Activated naive CD8-positive, alpha-beta T cell treated with anti-CD3 and anti-CD28 coated beads for 36 hours (primary cell): ENCODE measurements around the gene ZNF407. TPM values are rescaled to one million over a fixed set of nuclear protein-coding genes. Genes with fewer than 3 reads are reported as not detected.

Experiments
- DNase-seq: peaks from one replicate; pipeline ENCODE4 v3.0.0; 2021
- H3K27ac Mint-ChIP-seq: one replicate; pipeline ENCODE4 v1.8.0; 2022; ENCODE audit warnings: mild to moderate bottlenecking, moderate library complexity, mixed read lengths
- H3K27me3 Mint-ChIP-seq: one replicate; pipeline ENCODE4 v1.8.0; 2022; ENCODE audit warnings: mild to moderate bottlenecking, mixed read lengths
- H3K36me3 Mint-ChIP-seq: one replicate; pipeline ENCODE4 v1.8.0; 2021; ENCODE audit warnings: mild to moderate bottlenecking, mixed read lengths
- H3K4me1 Mint-ChIP-seq: one replicate; pipeline ENCODE4 v1.8.0; 2021; ENCODE audit warnings: mixed read lengths
- H3K4me3 Mint-ChIP-seq: one replicate; pipeline ENCODE4 v1.8.0; 2022; ENCODE audit warnings: mild to moderate bottlenecking, moderate library complexity, mixed read lengths
- H3K9me3 Mint-ChIP-seq: one replicate; pipeline ENCODE4 v1.8.0; 2022; ENCODE audit warnings: mixed read lengths
- total RNA-seq, 2 experiments: library from RNA; stranded (reverse); gene quantifications; one replicate each; pipeline ENCODE4 v1.2.3, GENCODE V29; 2021

Gene ZNF407
- total RNA-seq, 2 experiments from 2014 or later, result 9.6 to 10.3 TPM

- H3K9me3 Mint-ChIP-seq, result no peaks in the 10 kb centered on the region
- H3K27ac Mint-ChIP-seq, result no peak overlapping the region
- H3K4me1 Mint-ChIP-seq, result peaks cover 6% of the 10 kb centered on the region
- H3K27me3 Mint-ChIP-seq, result no peaks in the 10 kb centered on the region
- DNase-seq, result no peak
- no peaks in the 10 kb centered on the region for H3K36me3 Mint-ChIP-seq
- no peak overlapping the region for H3K4me3 Mint-ChIP-seq
These were observed 96.8 kb downstream of the ZNF407 start for GRCh38 chr18:74694436-74694835.

GRCh38 chr18:74695170-74695569 lies 97.5 kb downstream of the ZNF407 start:
- Mint-ChIP-seq H3K27me3 (no peaks in the 10 kb centered on the region), H3K36me3 (no peaks in the 10 kb centered on the region), H3K9me3 (no peaks in the 10 kb centered on the region)

GRCh38 chr18:74698881-74699280 lies 101.2 kb downstream of the ZNF407 start:
- no peak overlapping the region for H3K27ac Mint-ChIP-seq
- H3K4me3 Mint-ChIP-seq, result no peak overlapping the region
- no peaks in the 10 kb centered on the region for H3K27me3 Mint-ChIP-seq
- peaks cover 2% of the 10 kb centered on the region for H3K4me1 Mint-ChIP-seq
- no peaks in the 10 kb centered on the region for H3K9me3 Mint-ChIP-seq
- DNase-seq, result no peak
- H3K36me3 Mint-ChIP-seq, result no peaks in the 10 kb centered on the region

More at GRCh38 chr18:74695170-74695569, 97.5 kb downstream of the ZNF407 start:
- Mint-ChIP-seq H3K27ac (no peak overlapping the region), H3K4me3 (no peak overlapping the region), H3K4me1 (peaks cover 6% of the 10 kb centered on the region)
- no peak for DNase-seq

- DNase-seq, result no peak
- Mint-ChIP-seq H3K27me3 (no peaks in the 10 kb centered on the region), H3K9me3 (no peaks in the 10 kb centered on the region), H3K27ac (no peak overlapping the region), H3K4me3 (no peak overlapping the region), H3K4me1 (peaks cover 2% of the 10 kb centered on the region), H3K36me3 (no peaks in the 10 kb centered on the region)
These were observed 101.8 kb downstream of the ZNF407 start for GRCh38 chr18:74699455-74699854.

- H3K27ac Mint-ChIP-seq, result no peak overlapping the region
- no peaks in the 10 kb centered on the region for H3K9me3 Mint-ChIP-seq
- H3K36me3 Mint-ChIP-seq, result peaks cover 5% of the 10 kb centered on the region
- peaks cover 2% of the 10 kb centered on the region for H3K4me1 Mint-ChIP-seq
- H3K27me3 Mint-ChIP-seq, result no peaks in the 10 kb centered on the region
- no peak for DNase-seq
- H3K4me3 Mint-ChIP-seq, result no peak overlapping the region
These were observed 105.3 kb downstream of the ZNF407 start for GRCh38 chr18:74702950-74703349.

GRCh38 chr18:74708169-74708568 lies 110.5 kb downstream of the ZNF407 start:
- Mint-ChIP-seq H3K27ac (no peak overlapping the region), H3K9me3 (no peaks in the 10 kb centered on the region)
- no peak for DNase-seq

GRCh38 chr18:74709452-74709851 lies 111.8 kb downstream of the ZNF407 start:
- no peak for DNase-seq
- H3K9me3 Mint-ChIP-seq, result no peaks in the 10 kb centered on the region
- H3K4me3 Mint-ChIP-seq, result no peak overlapping the region
- no peaks in the 10 kb centered on the region for H3K4me1 Mint-ChIP-seq
- no peaks in the 10 kb centered on the region for H3K27me3 Mint-ChIP-seq
- H3K36me3 Mint-ChIP-seq, result peaks cover 7% of the 10 kb centered on the region
- no peak overlapping the region for H3K27ac Mint-ChIP-seq

More at GRCh38 chr18:74708169-74708568, 110.5 kb downstream of the ZNF407 start:
- peaks cover 7% of the 10 kb centered on the region for H3K36me3 Mint-ChIP-seq
- no peaks in the 10 kb centered on the region for H3K27me3 Mint-ChIP-seq
- H3K4me3 Mint-ChIP-seq, result no peak overlapping the region
- no peaks in the 10 kb centered on the region for H3K4me1 Mint-ChIP-seq

- Mint-ChIP-seq H3K27me3 (no peaks in the 10 kb centered on the region), H3K27ac (no peak overlapping the region), H3K4me3 (no peak overlapping the region), H3K9me3 (no peaks in the 10 kb centered on the region), H3K4me1 (no peaks in the 10 kb centered on the region), H3K36me3 (peaks cover 6% of the 10 kb centered on the region)
- DNase-seq, result no peak
These were observed 116.5 kb downstream of the ZNF407 start for GRCh38 chr18:74714120-74714519.

- Mint-ChIP-seq H3K4me1 (no peaks in the 10 kb centered on the region), H3K27me3 (no peaks in the 10 kb centered on the region), H3K36me3 (peaks cover 13% of the 10 kb centered on the region), H3K9me3 (peaks cover 3% of the 10 kb centered on the region), H3K4me3 (no peak overlapping the region), H3K27ac (no peak overlapping the region)
- DNase-seq, result no peak
These were observed 117.1 kb downstream of the ZNF407 start for GRCh38 chr18:74714791-74715190.

GRCh38 chr18:74715306-74715705 lies 117.6 kb downstream of the ZNF407 start:
- Mint-ChIP-seq H3K36me3 (peaks cover 17% of the 10 kb centered on the region), H3K4me3 (no peak overlapping the region), H3K27ac (no peak overlapping the region), H3K4me1 (peaks cover 3% of the 10 kb centered on the region), H3K9me3 (peaks cover 4% of the 10 kb centered on the region), H3K27me3 (no peaks in the 10 kb centered on the region)
- no peak for DNase-seq

GRCh38 chr18:74715865-74716712 lies 118.4 kb downstream of the ZNF407 start:
- Mint-ChIP-seq H3K27me3 (no peaks in the 10 kb centered on the region), H3K36me3 (peaks cover 19% of the 10 kb centered on the region), H3K27ac (no peak overlapping the region), H3K4me3 (no peak overlapping the region), H3K4me1 (peaks cover 6% of the 10 kb centered on the region), H3K9me3 (peaks cover 4% of the 10 kb centered on the region)
- DNase-seq, result no peak

- no peak for DNase-seq
- H3K27ac Mint-ChIP-seq, result no peak overlapping the region
- H3K4me1 Mint-ChIP-seq, result peaks cover 17% of the 10 kb centered on the region
- no peaks in the 10 kb centered on the region for H3K27me3 Mint-ChIP-seq
- H3K36me3 Mint-ChIP-seq, result peaks cover 18% of the 10 kb centered on the region
- peaks cover 4% of the 10 kb centered on the region for H3K9me3 Mint-ChIP-seq
- no peak overlapping the region for H3K4me3 Mint-ChIP-seq
These were observed 120.6 kb downstream of the ZNF407 start for GRCh38 chr18:74718312-74718711.

- Mint-ChIP-seq H3K27me3 (no peaks in the 10 kb centered on the region), H3K4me3 (no peak overlapping the region), H3K27ac (no peak overlapping the region)
These were observed 124.6 kb downstream of the ZNF407 start for GRCh38 chr18:74722237-74722636.

GRCh38 chr18:74724186-74724585 lies 126.5 kb downstream of the ZNF407 start:
- Mint-ChIP-seq H3K27me3 (no peaks in the 10 kb centered on the region), H3K4me3 (no peak overlapping the region), H3K27ac (no peak overlapping the region), H3K9me3 (peaks cover 4% of the 10 kb centered on the region), H3K36me3 (peaks cover 25% of the 10 kb centered on the region), H3K4me1 (peaks cover 17% of the 10 kb centered on the region)
- DNase-seq, result no peak

More at GRCh38 chr18:74722237-74722636, 124.6 kb downstream of the ZNF407 start:
- no peak for DNase-seq
- H3K9me3 Mint-ChIP-seq, result peaks cover 4% of the 10 kb centered on the region
- H3K36me3 Mint-ChIP-seq, result peaks cover 22% of the 10 kb centered on the region
- peaks cover 17% of the 10 kb centered on the region for H3K4me1 Mint-ChIP-seq

GRCh38 chr18:74725690-74726089 lies 128.0 kb downstream of the ZNF407 start:
- peaks cover 12% of the 10 kb centered on the region for H3K4me1 Mint-ChIP-seq
- peaks cover 13% of the 10 kb centered on the region for H3K36me3 Mint-ChIP-seq
- no peak for DNase-seq
- H3K27me3 Mint-ChIP-seq, result no peaks in the 10 kb centered on the region
- no peaks in the 10 kb centered on the region for H3K9me3 Mint-ChIP-seq
- no peak overlapping the region for H3K4me3 Mint-ChIP-seq
- no peak overlapping the region for H3K27ac Mint-ChIP-seq

- peaks cover 13% of the 10 kb centered on the region for H3K36me3 Mint-ChIP-seq
- no peaks in the 10 kb centered on the region for H3K9me3 Mint-ChIP-seq
- DNase-seq, result no peak
- H3K4me1 Mint-ChIP-seq, result no peaks in the 10 kb centered on the region
- H3K27me3 Mint-ChIP-seq, result no peaks in the 10 kb centered on the region
- no peak overlapping the region for H3K4me3 Mint-ChIP-seq
- no peak overlapping the region for H3K27ac Mint-ChIP-seq
These were observed 130.9 kb downstream of the ZNF407 start for GRCh38 chr18:74728586-74728985.
